Amniotic stem cell (primary cell): ENCODE results near the gene SGMS2.

Experiments
- DNase-seq: peaks from one replicate; lab custom pipeline; 2025; lab: John Stamatoyannopoulos, UW

The SGMS2 gene

GRCh38 chr4:107828315-107829090 lies 3.8 kb downstream of the SGMS2 start:
- DNase-seq, result no peak

GRCh38 chr4:107831140-107831539 lies 6.4 kb downstream of the SGMS2 start:
- no peak for DNase-seq

GRCh38 chr4:107832275-107832807 lies 7.6 kb downstream of the SGMS2 start:
- no peak for DNase-seq

GRCh38 chr4:107834241-107834794 lies 9.6 kb downstream of the SGMS2 start:
- DNase-seq, result no peak

GRCh38 chr4:107835406-107835805 lies 10.7 kb downstream of the SGMS2 start:
- DNase-seq, result no peak

- DNase-seq, result no peak
Measured at GRCh38 chr4:107837317-107837716, 12.6 kb downstream of the SGMS2 start.

- DNase-seq, result no peak
Measured at GRCh38 chr4:107837776-107838618, 13.3 kb downstream of the SGMS2 start.

GRCh38 chr4:107838861-107839565 lies 14.3 kb downstream of the SGMS2 start:
- DNase-seq, result no peak

GRCh38 chr4:107843391-107843790 lies 18.7 kb downstream of the SGMS2 start:
- DNase-seq, result no peak

- no peak for DNase-seq
Measured at GRCh38 chr4:107845681-107846080, 20.9 kb downstream of the SGMS2 start.

- no peak for DNase-seq
Measured at GRCh38 chr4:107850438-107850837, 25.7 kb downstream of the SGMS2 start.

GRCh38 chr4:107853444-107854355 lies 29.0 kb downstream of the SGMS2 start:
- no peak for DNase-seq

GRCh38 chr4:107854356-107855022 lies 29.8 kb downstream of the SGMS2 start:
- DNase-seq, result no peak

GRCh38 chr4:107855723-107856122 lies 31.0 kb downstream of the SGMS2 start:
- no peak for DNase-seq

GRCh38 chr4:107856901-107857300 lies 32.2 kb downstream of the SGMS2 start:
- no peak for DNase-seq

- no peak for DNase-seq
Measured at GRCh38 chr4:107857741-107858140, 33.0 kb downstream of the SGMS2 start.

GRCh38 chr4:107858158-107858742 lies 33.5 kb downstream of the SGMS2 start:
- DNase-seq, result no peak

GRCh38 chr4:107862658-107863057 lies 37.9 kb downstream of the SGMS2 start:
- no peak for DNase-seq

- no peak for DNase-seq
Measured at GRCh38 chr4:107863416-107863815, 38.7 kb downstream of the SGMS2 start.

- DNase-seq, result no peak
Measured at GRCh38 chr4:107863850-107864371, 39.2 kb downstream of the SGMS2 start.
